CD1c-positive myeloid dendritic cell (primary cell): ENCODE results near the gene GAS2L2.
"Not testable (repeated sequence)": the region's sequence is repeated elsewhere in the genome, so short reads cannot be mapped to it uniquely, and the experiment has no call there.

Experiments
- DNase-seq: peaks from one replicate; pipeline ENCODE4 v3.0.0-alpha.2; 2016; ENCODE audit errors: extremely low spot score

GAS2L2 gene

DNA sequence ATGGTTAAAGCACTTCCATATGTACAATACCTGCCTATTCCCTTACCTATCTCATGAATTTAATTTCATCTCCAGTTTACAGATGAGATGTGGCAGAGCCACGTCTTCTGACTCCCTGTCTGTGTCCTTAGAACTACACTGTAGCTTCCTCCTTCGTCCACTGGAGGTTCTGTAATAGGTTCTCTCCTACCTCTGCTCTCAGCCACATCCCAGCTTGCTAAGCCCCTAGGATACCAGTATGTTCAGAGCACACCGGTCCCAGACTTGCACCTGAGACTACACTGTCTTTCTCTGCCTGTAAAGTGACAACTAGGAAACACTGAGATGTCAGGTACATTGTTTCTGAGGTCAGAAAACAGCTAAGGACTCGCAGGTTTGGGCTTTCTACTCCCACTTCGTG is 25.4 kb downstream of the GAS2L2 start:
- DNase-seq, result no peak

DNA sequence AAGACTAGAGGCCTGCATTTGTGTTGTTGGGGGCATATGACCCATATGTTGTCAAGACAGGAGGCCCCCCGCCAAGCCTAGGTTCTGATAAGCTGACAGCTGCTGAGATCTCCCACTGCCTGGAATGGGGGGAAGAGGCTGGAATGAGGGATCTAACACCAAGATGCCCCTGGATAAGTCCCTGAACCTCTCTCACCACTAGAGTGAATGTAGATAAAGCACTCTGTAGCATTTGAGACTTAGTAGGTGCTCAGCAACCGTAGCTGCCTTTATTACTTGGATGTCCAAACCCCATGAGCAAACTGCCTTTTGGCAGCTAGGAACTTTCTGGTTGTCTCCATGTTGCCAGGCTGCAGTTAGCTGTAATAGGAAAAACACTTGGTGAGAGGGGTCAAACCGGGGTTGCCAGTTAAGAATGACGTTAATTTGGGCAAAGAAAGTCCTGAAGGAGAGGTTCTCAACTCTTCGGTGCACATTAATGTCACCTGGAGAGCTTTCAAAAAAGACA is 26.0 kb downstream of the GAS2L2 start:
- DNase-seq, result no peak

GRCh38 chr17:35726127-35726952 is 26.7 kb downstream of the GAS2L2 start:
- DNase-seq, result no peak

GRCh38 chr17:35725802-35726126 is 27.3 kb downstream of the GAS2L2 start:
- no peak for DNase-seq

GRCh38 chr17:35725058-35725457 is 28.0 kb downstream of the GAS2L2 start:
- DNase-seq, result no peak

- no peak for DNase-seq
Observed at GRCh38 chr17:35723735-35724134, 29.3 kb downstream of the GAS2L2 start.

- no peak for DNase-seq
Observed at GRCh38 chr17:35717475-35717874, 35.6 kb downstream of the GAS2L2 start.

- DNase-seq, result no peak
Observed at GRCh38 chr17:35716897-35717465, 36.1 kb downstream of the GAS2L2 start.

GRCh38 chr17:35716173-35716572 is 36.9 kb downstream of the GAS2L2 start:
- DNase-seq, result no peak

DNA sequence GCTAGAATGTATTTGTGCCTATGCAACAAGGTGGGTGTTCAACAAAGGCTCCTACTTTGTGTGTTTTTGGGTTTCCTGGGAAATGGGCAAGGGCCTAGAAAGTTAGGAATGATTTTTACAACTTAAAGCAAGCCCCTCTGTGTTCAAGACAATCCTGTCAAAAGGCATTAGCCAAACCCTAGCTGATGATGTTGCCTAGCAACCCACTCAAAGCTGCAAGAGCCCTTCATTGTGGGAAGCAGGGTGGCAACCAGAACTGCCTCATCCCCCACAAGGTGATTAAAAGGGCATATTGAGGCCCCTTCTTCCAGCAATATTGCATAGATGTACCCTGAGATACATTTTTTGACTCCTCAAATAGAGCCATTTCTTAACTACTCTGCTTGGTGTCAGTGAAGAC is 37.6 kb downstream of the GAS2L2 start:
- DNase-seq, result no peak

- DNase-seq, result no peak
Observed at GRCh38 chr17:35714988-35715387, 38.1 kb downstream of the GAS2L2 start.

DNA sequence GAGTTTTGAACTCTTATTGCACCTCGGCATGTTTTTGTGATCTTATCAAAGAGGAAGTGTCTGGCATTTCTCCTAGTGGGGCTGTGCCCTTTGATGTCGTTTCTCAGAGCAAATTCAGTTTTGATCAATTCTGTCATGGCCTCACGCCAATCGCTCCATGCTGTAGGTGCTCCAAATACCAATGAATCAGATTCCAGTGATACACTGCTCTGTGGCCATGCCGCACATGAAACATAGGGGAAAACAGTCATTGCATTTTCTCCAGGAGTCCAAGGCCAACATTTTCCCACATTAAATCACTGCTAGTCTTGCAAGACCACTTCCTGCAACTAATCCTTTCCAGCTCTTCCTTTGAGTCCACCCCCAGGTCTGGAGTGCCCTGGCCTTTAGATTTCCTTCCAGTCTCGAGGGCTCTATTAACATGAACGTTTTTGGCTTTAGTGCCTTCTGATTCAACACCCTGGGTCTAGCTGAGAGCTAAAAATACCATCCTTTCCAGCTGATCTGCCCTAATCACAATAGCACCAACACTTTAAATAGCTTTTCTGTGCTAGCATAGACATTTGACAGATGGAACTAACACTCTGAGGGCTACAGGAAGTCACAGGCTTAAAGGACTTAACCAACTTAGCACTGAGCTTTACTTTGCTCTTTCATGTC is 39.8 kb downstream of the GAS2L2 start:
- no peak for DNase-seq

DNA sequence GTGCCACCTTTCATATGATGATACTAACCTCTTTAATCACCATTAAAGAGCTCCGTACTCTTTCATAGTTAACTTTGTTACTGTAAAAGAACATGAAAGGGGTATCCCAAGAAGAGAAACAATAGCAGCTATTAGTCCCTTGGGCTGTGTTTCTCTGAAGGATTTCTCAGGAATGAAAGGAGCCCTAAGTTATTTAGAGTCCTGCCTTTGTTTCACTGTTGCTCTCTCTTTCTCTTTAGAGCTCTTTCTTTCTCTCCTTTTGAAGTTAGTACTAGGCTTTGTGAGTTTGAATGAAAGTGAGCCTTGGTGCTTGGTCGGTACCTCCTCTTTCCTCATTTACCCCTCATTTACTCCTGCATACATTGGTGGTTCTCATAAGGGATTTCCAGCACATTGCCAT is 42.1 kb downstream of the GAS2L2 start:
- DNase-seq, result no peak

DNA sequence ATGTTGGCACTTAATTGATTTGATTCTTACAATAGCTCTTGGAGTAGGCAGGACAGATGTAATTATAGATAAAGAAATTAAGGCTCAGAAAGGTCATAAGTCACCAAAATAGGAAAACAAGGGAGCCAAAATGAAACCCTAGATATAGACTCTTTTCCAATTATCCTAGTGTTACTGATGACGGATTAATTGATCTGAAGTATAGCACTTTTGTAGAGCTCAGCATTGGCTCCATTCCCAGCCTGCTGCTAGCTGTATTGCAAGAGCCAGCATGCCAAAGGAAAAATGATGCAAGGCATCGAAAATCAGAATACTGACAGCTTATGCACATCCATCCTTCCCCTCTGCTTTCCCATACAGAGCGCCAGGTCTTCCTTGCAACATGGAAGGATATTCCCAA is 43.2 kb downstream of the GAS2L2 start:
- DNase-seq, result no peak

- DNase-seq, result no peak
Observed at GRCh38 chr17:35708951-35709350, 44.1 kb downstream of the GAS2L2 start.

DNA sequence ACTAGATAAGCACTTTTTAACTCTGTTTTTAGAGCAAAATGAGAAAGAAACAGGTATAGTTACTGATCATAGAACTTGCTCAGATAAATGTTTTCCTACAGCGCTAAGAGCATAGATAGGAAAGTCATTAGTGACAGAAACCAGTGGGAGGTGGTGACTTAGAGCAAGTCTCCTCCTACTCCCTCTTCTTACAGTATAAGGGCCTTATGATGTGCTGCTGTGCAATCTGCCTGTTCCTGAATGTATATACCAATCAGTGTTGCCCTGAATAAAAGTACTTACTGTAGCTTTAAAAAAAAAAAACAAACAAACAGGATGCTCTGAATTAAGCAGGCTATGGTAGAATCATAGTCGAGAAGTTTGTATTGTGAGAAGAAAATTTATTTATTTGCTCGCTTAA is 44.9 kb downstream of the GAS2L2 start:
- DNase-seq, result no peak

- DNase-seq, result no peak
Observed at GRCh38 chr17:35705705-35706104, 47.3 kb downstream of the GAS2L2 start.

GRCh38 chr17:35705230-35705629 is 47.8 kb downstream of the GAS2L2 start:
- no peak for DNase-seq

DNA sequence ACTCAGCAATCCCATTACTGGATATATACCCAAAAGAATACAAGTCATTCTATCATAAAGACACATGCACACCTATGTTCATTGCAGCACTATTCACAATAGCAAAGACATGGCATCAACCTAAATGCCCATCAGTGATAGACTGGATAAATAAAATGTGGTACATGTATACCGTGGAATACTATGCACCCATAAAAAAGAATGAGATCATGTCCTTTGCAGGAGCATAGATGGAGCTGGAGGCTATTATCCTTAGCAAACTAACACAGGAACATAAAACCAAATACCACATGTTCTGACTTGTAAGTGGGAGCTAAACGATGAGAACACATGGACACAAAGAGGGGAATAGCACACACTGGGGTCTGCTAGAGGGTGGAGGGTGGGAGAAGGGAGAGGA is 49.7 kb downstream of the GAS2L2 start:
- DNase-seq, result not testable (repeated sequence)

- no peak for DNase-seq
Observed at GRCh38 chr17:35701491-35701890, 51.5 kb downstream of the GAS2L2 start.

GRCh38 chr17:35700150-35700549 is 52.9 kb downstream of the GAS2L2 start:
- DNase-seq, result no peak

DNA sequence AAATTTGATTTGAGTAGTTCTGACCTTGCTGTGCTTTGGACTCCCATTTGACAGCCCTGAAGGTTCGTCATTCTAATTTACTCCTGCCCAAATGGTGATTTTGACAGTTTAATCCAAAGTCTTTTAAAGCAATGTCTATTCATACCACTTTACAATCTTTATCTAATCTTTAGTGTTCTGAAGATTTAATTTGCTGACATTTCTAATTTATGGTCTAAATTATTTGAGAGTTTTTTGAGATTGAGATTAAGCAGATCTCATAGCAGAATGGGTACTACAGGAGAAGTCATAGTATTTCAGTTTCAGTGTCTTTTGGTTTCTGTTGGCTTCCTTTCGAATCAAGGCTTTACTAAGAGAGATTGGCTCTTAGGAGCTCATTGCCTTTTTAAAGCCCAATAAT is 54.2 kb downstream of the GAS2L2 start:
- no peak for DNase-seq

- DNase-seq, result no peak
Observed at GRCh38 chr17:35695613-35696012, 57.4 kb downstream of the GAS2L2 start.
